Esophagus (tissue), 2 donors: Measurements from ENCODE around the gene CHST9. TPM values are rescaled to one million over a fixed set of nuclear protein-coding genes. Genes with fewer than 3 reads are reported as not detected.

Experiments used
- H3K27ac ChIP-seq, 2 donors: one replicate each; pipeline ENCODE4 v1.5.1; 2013; ENCODE audit warnings: low read depth in 2 of 2, mild to moderate bottlenecking in 2 of 2, inconsistent platforms in 1 of 2, low read length in 1 of 2, moderate library complexity in 1 of 2
- H3K27me3 ChIP-seq, 2 donors: one replicate each; pipeline ENCODE4 v1.6.1; 2013; ENCODE audit warnings: low read length in 2 of 2, control low read depth in 1 of 2, mild to moderate bottlenecking in 1 of 2; ENCODE audit not compliant: insufficient read depth in 2 of 2, control insufficient read depth in 1 of 2
- H3K36me3 ChIP-seq, 2 donors: one replicate each; pipeline ENCODE4 v1.6.1; 2013; ENCODE audit warnings: low read length in 1 of 2; ENCODE audit not compliant: control insufficient read depth in 2 of 2, insufficient read depth in 2 of 2
- H3K4me1 ChIP-seq, 2 donors: one replicate each; pipeline ENCODE4 v1.6.1; 2013; ENCODE audit warnings: low read length in 1 of 2; ENCODE audit not compliant: control insufficient read depth in 2 of 2, insufficient read depth in 2 of 2
- H3K4me3 ChIP-seq, 2 donors: one replicate each; pipeline ENCODE4 v1.5.1; 2013; ENCODE audit warnings: low read length in 2 of 2, mild to moderate bottlenecking in 2 of 2, low read depth in 1 of 2, moderate library complexity in 1 of 2
- H3K9me3 ChIP-seq, 2 donors: one replicate each; pipeline ENCODE4 v1.6.1; 2013; ENCODE audit warnings: mild to moderate bottlenecking in 2 of 2, low read depth in 1 of 2, low read length in 1 of 2, moderate library complexity in 1 of 2; ENCODE audit not compliant: control insufficient read depth in 2 of 2, insufficient read depth in 1 of 2
- WGBS, 2 donors: extraction: QIAGEN DNeasy Blood & Tissue Kit; methylation state at CpG; one replicate each; pipeline ENCODE4 v1.1.7; 2013; 5-methylcytosine and 5-hydroxymethylcytosine counted together
- polyA plus RNA-seq, 2 donors: library from polyadenylated mRNA; stranded (reverse); fragments of 200-250 nt; gene quantifications; one replicate each; pipeline ENCODE4 v1.2.3, GENCODE V29; 2013
- donor health status: healthy with polysubstance abuse.
- donor health status: Bipolar disorder and iron deficiency.

The CHST9 gene
- polyA plus RNA-seq, 2 donors = 0.26 to 0.27 TPM

GRCh38 chr18:26971409-26971808 lies 213.7 kb downstream of the CHST9 start:
- no peaks in the 10 kb centered on the region for H3K36me3 ChIP-seq
- WGBS, 2 donors = 67 to 79% methylated on average over 8 of the region's 8 CpGs
- H3K27ac ChIP-seq = no peak overlapping the region
- H3K4me1 ChIP-seq = no peaks in the 10 kb centered on the region
- no peak overlapping the region for H3K4me3 ChIP-seq
- H3K27me3 ChIP-seq = no peaks in the 10 kb centered on the region
- no peaks in the 10 kb centered on the region for H3K9me3 ChIP-seq

DNA sequence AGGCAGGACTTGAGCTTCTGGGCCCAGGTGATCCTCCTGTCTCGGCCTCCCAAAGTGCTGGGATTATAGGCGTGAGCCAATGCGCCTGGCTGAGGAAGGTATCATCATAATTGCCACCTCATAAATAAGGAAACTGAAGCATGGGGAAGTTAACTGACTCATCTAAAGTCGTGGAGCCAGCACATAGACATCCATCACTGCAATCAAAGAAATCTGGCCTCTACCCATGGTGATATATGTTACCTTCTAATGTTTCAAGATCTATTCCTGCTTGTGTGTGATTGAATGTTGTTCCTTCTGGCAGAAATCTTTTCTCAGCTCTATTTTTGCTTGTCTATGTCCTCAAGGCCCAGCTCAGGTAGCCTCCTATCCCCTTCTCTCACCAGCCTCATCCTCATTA lies 214.5 kb downstream of the CHST9 start:
- Histone ChIP-seq H3K4me1 (no peaks in the 10 kb centered on the region), H3K4me3 (no peak overlapping the region)
- WGBS, 2 donors = 67 to 75% methylated on average over 4 of the region's 4 CpGs

DNA sequence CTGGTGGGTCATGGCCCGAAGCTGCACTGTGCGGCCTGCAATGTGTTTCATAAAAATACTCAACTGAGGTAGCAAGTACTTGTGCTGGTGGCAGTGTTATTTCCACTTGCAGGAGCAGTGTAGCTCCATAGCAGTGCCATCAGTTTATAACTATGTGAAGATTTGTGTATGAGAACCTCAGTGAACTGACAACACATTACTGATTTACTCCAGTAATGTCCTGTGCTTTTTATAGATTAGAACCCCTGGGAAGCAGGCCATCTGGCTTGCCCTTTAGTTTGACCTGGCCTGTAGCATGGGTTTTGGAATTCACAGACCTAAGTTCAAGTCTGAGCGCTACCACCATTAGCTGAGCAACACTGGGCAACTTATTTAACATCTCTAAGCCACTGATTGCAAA lies 219.9 kb downstream of the CHST9 start:
- no peak overlapping the region for H3K27ac ChIP-seq
- H3K4me3 ChIP-seq = no peak overlapping the region
- no peaks in the 10 kb centered on the region for H3K36me3 ChIP-seq
- H3K27me3 ChIP-seq = no peaks in the 10 kb centered on the region
- WGBS, 2 donors = 84 to 88% methylated on average over 3 of the region's 3 CpGs
- H3K9me3 ChIP-seq = no peaks in the 10 kb centered on the region
- no peaks in the 10 kb centered on the region for H3K4me1 ChIP-seq

More for the DNA sequence above, 214.5 kb downstream of the CHST9 start:
- H3K27ac ChIP-seq = no peak overlapping the region
- H3K36me3 ChIP-seq = no peaks in the 10 kb centered on the region
- no peaks in the 10 kb centered on the region for H3K9me3 ChIP-seq
- H3K27me3 ChIP-seq = no peaks in the 10 kb centered on the region

GRCh38 chr18:26963292-26963691 lies 221.8 kb downstream of the CHST9 start:
- Histone ChIP-seq H3K4me3 (no peak overlapping the region), H3K27ac (no peak overlapping the region), H3K9me3 (no peaks in the 10 kb centered on the region), H3K36me3 (no peaks in the 10 kb centered on the region), H3K27me3 (no peaks in the 10 kb centered on the region), H3K4me1 (no peaks in the 10 kb centered on the region)
- WGBS, 2 donors = 49 to 53% methylated on average over 3 of the region's 3 CpGs

GRCh38 chr18:26961839-26962238 lies 223.3 kb downstream of the CHST9 start:
- Histone ChIP-seq H3K9me3 (no peaks in the 10 kb centered on the region), H3K27me3 (no peaks in the 10 kb centered on the region), H3K4me1 (no peaks in the 10 kb centered on the region), H3K27ac (no peak overlapping the region), H3K36me3 (no peaks in the 10 kb centered on the region), H3K4me3 (no peak overlapping the region)
- 85 to 96% methylated on average over 3 of the region's 3 CpGs for WGBS, 2 donors

DNA sequence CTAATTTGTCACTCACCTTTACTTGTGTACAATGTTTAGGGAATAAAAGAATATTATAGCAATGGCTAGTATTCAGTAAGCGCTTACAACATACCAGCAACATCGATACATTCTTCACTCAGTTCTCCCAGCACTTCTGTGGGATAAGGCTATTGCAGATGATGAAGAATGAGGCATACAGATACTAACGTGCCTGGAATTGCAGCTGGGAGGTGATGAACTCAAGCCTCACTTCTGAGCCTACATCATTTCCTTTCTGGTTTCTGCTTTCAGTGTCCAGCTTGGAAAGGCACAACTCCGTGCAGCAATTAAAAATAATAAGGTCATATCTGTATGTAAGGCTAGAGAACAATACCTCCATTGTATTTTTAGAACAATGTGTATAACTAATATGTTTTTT lies 224.2 kb downstream of the CHST9 start:
- no peak overlapping the region for H3K27ac ChIP-seq
- no peaks in the 10 kb centered on the region for H3K27me3 ChIP-seq
- WGBS, 2 donors = 58 to 59% methylated on average over 4 of the region's 4 CpGs
- no peaks in the 10 kb centered on the region for H3K9me3 ChIP-seq
- no peak overlapping the region for H3K4me3 ChIP-seq
- no peaks in the 10 kb centered on the region for H3K36me3 ChIP-seq
- no peaks in the 10 kb centered on the region for H3K4me1 ChIP-seq

- WGBS, 2 donors = 52 to 67% methylated on average over 4 of the region's 4 CpGs
- H3K4me1 ChIP-seq = no peaks in the 10 kb centered on the region
- no peak overlapping the region for H3K4me3 ChIP-seq
- H3K36me3 ChIP-seq = no peaks in the 10 kb centered on the region
- H3K27me3 ChIP-seq = no peaks in the 10 kb centered on the region
- no peak overlapping the region for H3K27ac ChIP-seq
- no peaks in the 10 kb centered on the region for H3K9me3 ChIP-seq
Measured at GRCh38 chr18:26956863-26957262, 228.2 kb downstream of the CHST9 start.

GRCh38 chr18:26948703-26949102 lies 236.4 kb downstream of the CHST9 start:
- H3K4me3 ChIP-seq = no peak overlapping the region
- no peaks in the 10 kb centered on the region for H3K36me3 ChIP-seq
- H3K27ac ChIP-seq = no peak overlapping the region
- no peaks in the 10 kb centered on the region for H3K9me3 ChIP-seq
- H3K4me1 ChIP-seq = no peaks in the 10 kb centered on the region
- 77 to 83% methylated on average over 4 of the region's 4 CpGs for WGBS, 2 donors
- H3K27me3 ChIP-seq = no peaks in the 10 kb centered on the region

DNA sequence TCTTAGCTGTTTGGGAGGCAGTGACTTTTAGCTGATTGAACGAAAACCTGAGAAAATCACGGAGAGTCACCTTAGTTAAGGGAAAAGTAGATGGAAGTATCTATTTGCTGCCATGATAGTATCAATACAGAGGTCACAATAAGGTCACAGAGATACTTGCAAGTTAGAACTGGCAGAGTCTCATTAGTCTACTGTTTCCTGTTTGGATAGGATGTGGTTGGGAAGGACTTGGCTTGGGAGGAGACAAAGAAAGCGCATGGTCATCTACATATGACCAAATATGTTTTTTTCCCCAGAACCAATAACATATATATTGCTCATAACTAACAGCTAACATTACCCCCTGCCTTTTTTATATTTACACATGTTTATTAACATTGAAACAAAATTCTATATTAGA lies 241.2 kb downstream of the CHST9 start:
- WGBS, 2 donors = 86 to 93% methylated on average over 3 of the region's 3 CpGs
- Histone ChIP-seq H3K4me3 (no peak overlapping the region), H3K36me3 (no peaks in the 10 kb centered on the region), H3K27me3 (no peaks in the 10 kb centered on the region), H3K9me3 (no peaks in the 10 kb centered on the region), H3K4me1 (no peaks in the 10 kb centered on the region), H3K27ac (no peak overlapping the region)

DNA sequence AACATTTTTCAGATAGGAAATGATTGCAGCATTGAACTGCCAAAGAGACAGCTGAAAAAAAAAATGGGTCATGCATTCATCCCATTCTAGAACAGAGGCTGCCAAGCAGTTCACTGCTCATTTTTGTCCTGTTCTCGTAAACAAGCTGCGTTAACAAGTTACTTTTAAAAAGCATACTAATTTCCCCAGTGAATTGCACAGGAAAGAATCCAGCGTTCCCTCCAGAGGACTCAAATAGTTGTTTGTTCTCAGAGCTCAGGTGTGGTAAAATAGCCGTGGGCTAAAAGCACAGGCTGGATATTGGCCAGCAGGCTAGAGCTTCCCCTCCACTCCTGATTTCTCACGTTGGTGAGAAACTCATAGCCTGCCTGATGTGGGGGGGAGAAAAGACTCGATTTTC lies 243.5 kb downstream of the CHST9 start:
- Histone ChIP-seq H3K4me3 (no peak overlapping the region), H3K27ac (no peak overlapping the region), H3K9me3 (no peaks in the 10 kb centered on the region), H3K36me3 (no peaks in the 10 kb centered on the region), H3K4me1 (no peaks in the 10 kb centered on the region), H3K27me3 (peaks cover 0 to 2% of the 10 kb centered on the region in 2 donors)
- WGBS, 2 donors = 22 to 46% methylated on average over 6 of the region's 6 CpGs
